Gastrocnemius medialis (tissue), 4 donors: ENCODE results near the gene JPH2. TPM values are rescaled to one million over a fixed set of nuclear protein-coding genes. Genes with fewer than 3 reads are reported as not detected.

Source experiments
- ATAC-seq, 2 donors: fragments of 150-250 bp; one replicate each; pipeline ENCODE4 v1.9.1; 2016
- DNase-seq, 2 donors: peaks; one replicate each; pipeline ENCODE4 v3.0.0-alpha.2; 2019
- H3K27ac ChIP-seq, 4 donors: fragments of 200-600 bp; sonication (generic); 1 replicate in 1 of 4; 2 replicates in 3 of 4; pipeline ENCODE4 v1.5.1; 2016 to 2018; ENCODE audit warnings: mild to moderate bottlenecking in 2 of 4, moderate library complexity in 1 of 4
- H3K27me3 ChIP-seq, 3 donors: fragments of 200-600 bp; sonication (generic) in 2 of 3; 1 replicate in 1 of 3; 2 replicates in 2 of 3; pipeline versions ENCODE4 v1.5.1 to v1.6.0; 2016 to 2019; ENCODE audit warnings: mild to moderate bottlenecking in 1 of 3, moderate library complexity in 1 of 3
- H3K36me3 ChIP-seq, 2 donors: fragments of 200-600 bp; sonication (generic) in 1 of 2; one replicate each; pipeline ENCODE4 v1.5.1; 2017 to 2018
- H3K4me1 ChIP-seq, 2 donors: fragments of 200-600 bp; sonication (generic) in 1 of 2; one replicate each; pipeline ENCODE4 v1.5.1; 2016 to 2017; ENCODE audit warnings: mild to moderate bottlenecking in 2 of 2
- H3K4me3 ChIP-seq, 4 donors: fragments of 200-600 bp; sonication (generic) in 3 of 4; 1 replicate in 1 of 4; 2 replicates in 3 of 4; pipeline ENCODE4 v1.5.1; 2016 to 2019; ENCODE audit warnings: mild to moderate bottlenecking in 2 of 4
- H3K9me3 ChIP-seq, 3 donors: fragments of 200-600 bp; sonication (generic) in 2 of 3; 1 replicate in 1 of 3; 2 replicates in 2 of 3; pipeline ENCODE4 v1.5.1; 2016 to 2019
- CTCF ChIP-seq, 5 experiments: fragments of 450-650 bp in 3 of 5; fragments of 200-600 bp in 2 of 5; sonication (generic) in 2 of 5; IDR thresholded peaks in 4 of 5; conservative IDR thresholded peaks in 1 of 5; 1 replicate in 4 of 5; 2 replicates in 1 of 5; pipeline ENCODE4 v1.5.1; 2016 to 2019; ENCODE audit warnings: antibody characterized with exemption in 5 of 5, mild to moderate bottlenecking in 3 of 5, moderate library complexity in 3 of 5
- POLR2A ChIP-seq, 2 donors: fragments of 450-650 bp; IDR thresholded peaks; one replicate each; pipeline ENCODE4 v1.6.1; 2017; ENCODE audit warnings: antibody characterized with exemption in 2 of 2, mild to moderate bottlenecking in 2 of 2, moderate library complexity in 2 of 2
- in situ Hi-C, 4 donors: fragments of 200-750 bp; cut with MboI; loops; one replicate each; pipeline versions ENCODE4 v1.15.0 to v1.8.0; 2017; ENCODE audit warnings: low sequenced_read_pairs in 4 of 4
- intact Hi-C: fragments of 100-400 bp; cut with DNase I; formaldehyde crosslinking; loops from one replicate; pipeline ENCODE4 v1.15.1; 2023; ENCODE audit warnings: low total_unique reads
- total RNA-seq, 4 donors: library from RNA; depleted of rRNA; stranded (reverse); fragments of >200 nt; gene quantifications; one replicate each; pipeline versions ENCODE4 v1.1.0 to v1.2.3, GENCODE V29; 2016

Gene JPH2
- total RNA-seq, 4 donors from 2014 or later, result 18.3 to 86.6 (median 38.0) TPM

- DNase-seq (peak in 1 of 2 donors; percentile 2), ATAC-seq (no peak)
- no peak overlapping the region for H3K27ac ChIP-seq
- H3K36me3 ChIP-seq, result no peaks in the 10 kb centered on the region
- no peak overlapping the region for H3K4me3 ChIP-seq
- no peak for TF ChIP-seq CTCF (IDR thresholded peaks at IDR 0.05 in 4 of 5, conservative IDR thresholded peaks at IDR 0.05 in 1 of 5)
- TF ChIP-seq POLR2A (IDR thresholded peaks at IDR 0.05), result no peak
- no peaks in the 10 kb centered on the region for H3K4me1 ChIP-seq
- no peaks in the 10 kb centered on the region for H3K27me3 ChIP-seq
- no peaks in the 10 kb centered on the region for H3K9me3 ChIP-seq
- intact Hi-C loops (no loop called here), in situ Hi-C loops (loop anchor here in 3 of 4 donors (25.0 kb wide), 2 partner anchors 559 to 659 kb away; no protein-coding TSS in a partner anchor)
Observed at GRCh38 chr20:44095831-44096230, 91.2 kb downstream of the JPH2 start.

DNA sequence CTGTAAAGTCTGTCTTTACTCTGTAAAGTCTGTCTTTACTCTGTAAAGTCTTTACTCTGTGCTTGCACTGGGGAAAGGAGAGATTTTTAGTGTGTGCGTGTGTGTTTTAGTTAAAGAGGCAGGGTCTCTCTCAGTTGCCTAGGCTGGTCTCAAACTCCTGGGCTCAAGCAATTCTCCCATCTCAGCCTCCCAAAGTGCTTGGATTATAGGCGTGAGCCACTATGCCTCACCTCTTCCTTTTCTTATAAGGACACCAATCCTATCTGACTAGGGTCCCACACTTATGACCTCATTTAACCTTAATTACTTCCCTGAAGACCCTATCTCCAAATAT lies 93.8 kb downstream of the JPH2 start:
- H3K27ac ChIP-seq, result no peak overlapping the region
- no peaks in the 10 kb centered on the region for H3K9me3 ChIP-seq
- in situ Hi-C loops, result loop anchor here in 3 of 4 donors (25.0 kb wide), 2 partner anchors 556 to 656 kb away; no protein-coding TSS in a partner anchor
- no peaks in the 10 kb centered on the region for H3K27me3 ChIP-seq
- intact Hi-C loops, result no loop called here
- TF ChIP-seq POLR2A (IDR thresholded peaks at IDR 0.05) (no peak), CTCF (IDR thresholded peaks at IDR 0.05 in 4 of 5, conservative IDR thresholded peaks at IDR 0.05 in 1 of 5) (no peak)
- H3K36me3 ChIP-seq, result no peaks in the 10 kb centered on the region
- DNase-seq (peak in 1 of 2 donors; percentile 1), ATAC-seq (no peak)
- H3K4me1 ChIP-seq, result no peaks in the 10 kb centered on the region
- H3K4me3 ChIP-seq, result no peak overlapping the region

DNA sequence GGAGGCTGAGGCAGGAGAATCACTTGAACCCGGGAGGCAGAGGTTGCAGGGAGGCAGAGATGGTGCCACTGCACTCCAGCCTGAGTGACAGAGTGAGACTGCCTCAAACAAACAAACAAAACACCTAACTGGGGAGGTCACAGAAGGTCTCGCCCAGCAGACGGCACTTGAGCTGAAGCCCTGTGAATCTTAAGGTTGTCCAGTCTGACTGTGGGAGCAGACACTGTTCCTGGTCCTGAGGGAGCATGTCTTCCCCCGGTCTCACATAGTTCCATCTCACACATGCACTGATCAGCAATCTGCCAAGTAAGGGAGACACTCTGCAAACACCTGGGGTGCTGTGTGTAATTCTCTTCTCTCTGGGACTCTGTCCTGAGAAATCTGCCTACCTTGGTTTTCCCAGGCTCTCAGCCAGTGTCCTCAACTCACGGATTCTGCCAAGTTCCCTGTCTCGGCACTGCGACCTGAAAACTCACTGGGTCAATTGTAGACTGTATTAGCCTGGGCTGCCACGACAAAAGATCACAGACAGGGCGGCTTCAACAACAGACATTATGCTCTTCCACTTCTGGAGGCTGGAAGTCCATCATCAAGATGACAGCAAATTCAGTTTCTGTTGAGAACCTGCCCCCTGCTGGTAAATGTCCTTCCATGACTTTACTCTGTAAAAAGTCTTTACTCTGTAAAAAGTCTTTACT lies 94.3 kb downstream of the JPH2 start:
- TF ChIP-seq CTCF (IDR thresholded peaks at IDR 0.05 in 4 of 5, conservative IDR thresholded peaks at IDR 0.05 in 1 of 5), result peak in 4 of 5 experiments; percentile 17 to 52 (median 28)
- no peak for TF ChIP-seq POLR2A (IDR thresholded peaks at IDR 0.05)
- in situ Hi-C loops, result loop anchor here in 3 of 4 donors (25.0 kb wide), 2 partner anchors 555 to 655 kb away; no protein-coding TSS in a partner anchor
- H3K9me3 ChIP-seq, result no peaks in the 10 kb centered on the region
- H3K4me1 ChIP-seq, result no peaks in the 10 kb centered on the region
- no peaks in the 10 kb centered on the region for H3K27me3 ChIP-seq
- no peaks in the 10 kb centered on the region for H3K36me3 ChIP-seq
- H3K27ac ChIP-seq, result no peak overlapping the region
- peak in 1 of 2 donors; percentile 4 for DNase-seq
- intact Hi-C loops, result no loop called here
- ATAC-seq, result peak in 1 of 2 donors; percentile 54
- no peak overlapping the region for H3K4me3 ChIP-seq

DNA sequence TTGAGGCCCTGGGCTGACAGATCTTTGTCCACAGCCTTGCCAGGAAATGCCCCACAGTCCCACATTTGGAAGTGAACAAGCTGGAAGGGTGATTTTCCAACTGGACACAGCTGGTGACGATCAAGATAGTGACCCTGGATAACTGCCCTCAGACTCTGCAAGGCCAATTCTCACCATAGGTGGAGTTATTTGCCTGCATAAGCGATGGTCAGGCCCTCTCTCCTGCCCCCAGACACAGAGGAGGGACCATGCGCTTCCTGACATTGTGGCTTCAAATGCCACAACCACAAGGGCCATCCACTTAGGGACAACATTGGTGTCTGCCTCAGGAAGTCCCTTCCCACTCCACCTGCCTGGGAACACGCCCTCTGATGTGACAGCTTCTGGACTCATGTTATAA lies 96.0 kb downstream of the JPH2 start:
- H3K9me3 ChIP-seq, result no peaks in the 10 kb centered on the region
- DNase-seq (peak in 1 of 2 donors; percentile 9), ATAC-seq (no peak)
- in situ Hi-C loops, result loop anchor here in 3 of 4 donors (25.0 kb wide), 2 partner anchors 554 to 654 kb away; no protein-coding TSS in a partner anchor
- H3K27me3 ChIP-seq, result no peaks in the 10 kb centered on the region
- H3K36me3 ChIP-seq, result no peaks in the 10 kb centered on the region
- intact Hi-C loops, result no loop called here
- H3K4me3 ChIP-seq, result no peak overlapping the region
- TF ChIP-seq POLR2A (IDR thresholded peaks at IDR 0.05), result no peak
- no peak for TF ChIP-seq CTCF (IDR thresholded peaks at IDR 0.05 in 4 of 5, conservative IDR thresholded peaks at IDR 0.05 in 1 of 5)
- no peak overlapping the region for H3K27ac ChIP-seq
- no peaks in the 10 kb centered on the region for H3K4me1 ChIP-seq
